Measurements from ENCODE around the gene MAGI3. TPM values are rescaled to one million over a fixed set of nuclear protein-coding genes. Genes with fewer than 3 reads are reported as not detected.
"Not testable (repeated sequence)": the region's sequence is repeated elsewhere in the genome, so short reads cannot be mapped to it uniquely, and the experiment has no call there.

The MAGI3 gene
- total and polyA plus RNA-seq, 5 donors from 2014 or later = 1.4 to 4.9 (median 2.5) TPM

DNA sequence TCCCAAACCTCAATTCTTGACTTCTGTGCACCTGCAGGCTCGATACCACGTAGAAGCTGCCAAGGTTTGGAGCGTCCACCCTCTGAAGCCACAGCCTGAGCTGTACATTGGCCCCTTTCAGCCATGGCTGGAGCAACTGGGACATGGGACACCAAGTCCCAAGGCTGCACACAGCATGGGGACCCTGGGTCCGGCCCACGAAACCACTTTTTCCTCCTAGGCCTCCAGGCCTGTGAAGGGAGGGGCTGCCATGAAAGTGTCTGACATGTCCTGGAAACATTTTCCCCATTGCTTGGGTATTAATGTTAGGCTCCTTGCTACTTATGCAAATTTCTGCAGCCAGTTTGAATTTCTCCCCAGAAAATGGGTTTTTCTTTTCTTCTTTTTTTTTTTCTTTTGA lies 328.3 kb downstream of the MAGI3 start:
- peak overlapping the region in 1 of 3 donors; percentile 9 for H3K27ac Mint-ChIP-seq
- peaks cover 13% of the 10 kb centered on the region for H3K36me3 ChIP-seq (ENCODE audit: control insufficient read depth, insufficient read depth, low read length)
- H3K4me3 ChIP-seq (ENCODE audit: low read depth, low read length); DNase-seq; ATAC-seq (ENCODE audit: low read depth in 2 of 2); H3K27me3 ChIP-seq (ENCODE audit: control insufficient read depth, insufficient read depth, low read length); H3K4me3 Mint-ChIP-seq; H3K27me3 Mint-ChIP-seq; H3K27ac ChIP-seq (ENCODE audit: insufficient read depth, low read length, poor library complexity, severe bottlenecking); H3K9me3 ChIP-seq (ENCODE audit: control insufficient read depth in 2 of 2, low read length in 2 of 2); H3K4me1 ChIP-seq (ENCODE audit: control insufficient read depth, insufficient read depth, low read length, poor library complexity, severe bottlenecking): not testable (repeated sequence)
- peaks cover 48% of the 10 kb centered on the region for H3K36me3 Mint-ChIP-seq
- peaks cover 4 to 10% (median 6%) of the 10 kb centered on the region in 4 donors for H3K4me1 Mint-ChIP-seq
- H3K9me3 Mint-ChIP-seq = peaks cover 0 to 14% (median 5%) of the 10 kb centered on the region in 7 donors

DNA sequence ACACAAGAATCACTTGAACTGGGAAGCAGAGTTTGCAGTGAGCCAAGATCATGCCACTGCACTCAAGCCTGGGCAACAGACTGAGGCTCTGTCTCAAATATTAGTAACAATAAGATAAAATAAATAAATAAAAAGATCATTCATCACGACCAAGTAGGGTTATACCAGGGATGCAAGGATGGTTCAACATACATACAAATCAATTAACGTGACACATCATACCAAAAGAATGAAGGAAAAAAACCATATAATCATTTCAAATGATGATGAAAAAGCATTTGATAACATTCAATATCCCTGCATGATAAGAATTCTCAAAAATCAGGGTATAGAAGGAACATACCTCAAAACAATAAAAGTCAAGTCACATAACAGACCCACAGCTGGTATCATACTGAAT lies 330.7 kb downstream of the MAGI3 start:
- H3K36me3 Mint-ChIP-seq = peaks cover 57% of the 10 kb centered on the region
- Histone ChIP-seq H3K9me3 (ENCODE audit: control insufficient read depth in 2 of 2, low read length in 2 of 2) (no peaks in the 10 kb centered on the region), H3K4me3 (ENCODE audit: low read depth, low read length) (no peak overlapping the region), H3K27ac (ENCODE audit: insufficient read depth, low read length, poor library complexity, severe bottlenecking) (no peak overlapping the region), H3K4me1 (ENCODE audit: control insufficient read depth, insufficient read depth, low read length, poor library complexity, severe bottlenecking) (no peaks in the 10 kb centered on the region), H3K36me3 (ENCODE audit: control insufficient read depth, insufficient read depth, low read length) (peaks cover 21% of the 10 kb centered on the region), H3K27me3 (ENCODE audit: control insufficient read depth, insufficient read depth, low read length) (no peaks in the 10 kb centered on the region)
- H3K4me3 Mint-ChIP-seq = no peak overlapping the region
- ATAC-seq (ENCODE audit: low read depth in 2 of 2) = no peak
- no peak for DNase-seq
- H3K27ac Mint-ChIP-seq = peak overlapping the region in 1 of 3 donors; percentile 32
- peaks cover 0 to 14% (median 4%) of the 10 kb centered on the region in 7 donors for H3K9me3 Mint-ChIP-seq
- H3K4me1 Mint-ChIP-seq = peaks cover 0 to 4% (median 2%) of the 10 kb centered on the region in 4 donors
- no peaks in the 10 kb centered on the region for H3K27me3 Mint-ChIP-seq

DNA sequence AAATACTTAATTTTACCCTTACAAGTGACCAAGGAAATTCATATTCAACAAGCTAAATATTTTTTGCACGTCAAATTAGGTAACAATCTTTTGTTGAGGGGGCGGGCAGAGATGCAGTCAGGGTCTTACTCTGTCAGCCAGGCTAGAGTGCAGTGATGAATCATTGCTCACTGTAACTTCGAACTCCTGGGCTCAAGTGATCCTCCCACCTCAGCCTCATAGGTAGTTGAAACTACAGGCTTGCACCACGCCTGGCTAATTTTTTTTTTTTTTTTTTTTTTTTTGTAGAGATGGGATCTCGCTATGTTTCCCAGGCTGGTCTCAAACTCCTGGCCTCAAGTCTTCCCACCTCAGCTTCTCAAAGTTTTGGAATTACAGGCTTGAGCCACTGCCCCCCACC lies 342.5 kb downstream of the MAGI3 start:
- Histone ChIP-seq H3K27ac (ENCODE audit: insufficient read depth, low read length, poor library complexity, severe bottlenecking) (no peak overlapping the region), H3K36me3 (ENCODE audit: control insufficient read depth, insufficient read depth, low read length) (peaks cover 10% of the 10 kb centered on the region), H3K4me3 (ENCODE audit: low read depth, low read length) (no peak overlapping the region), H3K4me1 (ENCODE audit: control insufficient read depth, insufficient read depth, low read length, poor library complexity, severe bottlenecking) (no peaks in the 10 kb centered on the region), H3K9me3 (ENCODE audit: control insufficient read depth in 2 of 2, low read length in 2 of 2) (no peaks in the 10 kb centered on the region), H3K27me3 (ENCODE audit: control insufficient read depth, insufficient read depth, low read length) (no peaks in the 10 kb centered on the region)
- Mint-ChIP-seq H3K27ac (no peak overlapping the region), H3K4me3 (no peak overlapping the region), H3K27me3 (no peaks in the 10 kb centered on the region), H3K36me3 (peaks cover 29% of the 10 kb centered on the region), H3K4me1 (peaks cover 3 to 9% (median 6%) of the 10 kb centered on the region in 4 donors), H3K9me3 (peaks cover 0 to 1% (median 0%) of the 10 kb centered on the region in 7 donors)
- ATAC-seq (ENCODE audit: low read depth in 2 of 2) (no peak), DNase-seq (no peak)

DNA sequence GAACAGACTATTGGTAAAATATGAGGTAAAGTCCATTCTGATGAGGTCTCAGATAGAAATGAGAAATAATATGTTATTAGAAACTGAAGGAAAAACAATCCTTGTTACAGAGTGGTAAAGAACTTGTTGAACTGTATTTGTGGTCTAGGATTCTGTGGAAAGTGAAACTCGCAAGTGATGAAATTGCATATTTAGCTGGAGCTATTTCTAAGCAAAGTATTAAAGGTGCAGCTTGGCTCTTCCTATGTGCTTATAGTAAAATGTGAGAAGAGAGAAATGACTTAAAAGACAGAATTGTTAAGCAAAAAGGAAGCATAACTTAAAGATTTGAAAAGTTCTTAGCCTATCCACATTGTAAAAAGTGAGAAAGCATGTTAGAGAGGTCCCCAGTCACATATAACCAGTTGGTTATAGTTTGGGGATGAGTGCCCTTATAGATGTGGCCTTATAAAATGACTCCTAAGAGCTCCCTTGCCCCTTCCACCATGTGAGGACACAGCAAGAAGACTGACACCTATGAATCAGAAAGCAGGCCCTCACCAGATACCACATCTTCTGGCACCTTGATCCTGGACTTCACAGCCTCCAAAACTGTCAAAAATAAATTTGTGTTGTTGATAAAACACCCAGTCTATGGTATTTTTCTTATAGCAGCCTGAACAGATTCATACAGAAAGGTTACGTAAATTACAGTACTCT lies 344.2 kb downstream of the MAGI3 start:
- Mint-ChIP-seq H3K4me3 (no peak overlapping the region), H3K9me3 (no peaks in the 10 kb centered on the region), H3K4me1 (peaks cover 0 to 6% (median 5%) of the 10 kb centered on the region in 4 donors), H3K36me3 (peaks cover 17% of the 10 kb centered on the region), H3K27me3 (no peaks in the 10 kb centered on the region), H3K27ac (peak overlapping the region in 2 of 3 donors; percentile 16 to 77)
- peaks cover 12% of the 10 kb centered on the region for H3K36me3 ChIP-seq (ENCODE audit: control insufficient read depth, insufficient read depth, low read length)
- no peaks in the 10 kb centered on the region for H3K4me1 ChIP-seq (ENCODE audit: control insufficient read depth, insufficient read depth, low read length, poor library complexity, severe bottlenecking)
- no peaks in the 10 kb centered on the region for H3K27me3 ChIP-seq (ENCODE audit: control insufficient read depth, insufficient read depth, low read length)
- H3K9me3 ChIP-seq (ENCODE audit: control insufficient read depth in 2 of 2, low read length in 2 of 2) = no peaks in the 10 kb centered on the region
- H3K27ac ChIP-seq (ENCODE audit: insufficient read depth, low read length, poor library complexity, severe bottlenecking) = no peak overlapping the region
- DNase-seq (peak in 1 of 3 donors; percentile 26), ATAC-seq (ENCODE audit: low read depth in 2 of 2) (no peak)
- H3K4me3 ChIP-seq (ENCODE audit: low read depth, low read length) = no peak overlapping the region

Data from CD4-positive, CD25-positive, alpha-beta regulatory T cell (primary cell).